ENCODE measurements around the gene OBSCN. TPM values are rescaled to one million over a fixed set of nuclear protein-coding genes. Genes with fewer than 3 reads are reported as not detected.

OBSCN gene, protein sequence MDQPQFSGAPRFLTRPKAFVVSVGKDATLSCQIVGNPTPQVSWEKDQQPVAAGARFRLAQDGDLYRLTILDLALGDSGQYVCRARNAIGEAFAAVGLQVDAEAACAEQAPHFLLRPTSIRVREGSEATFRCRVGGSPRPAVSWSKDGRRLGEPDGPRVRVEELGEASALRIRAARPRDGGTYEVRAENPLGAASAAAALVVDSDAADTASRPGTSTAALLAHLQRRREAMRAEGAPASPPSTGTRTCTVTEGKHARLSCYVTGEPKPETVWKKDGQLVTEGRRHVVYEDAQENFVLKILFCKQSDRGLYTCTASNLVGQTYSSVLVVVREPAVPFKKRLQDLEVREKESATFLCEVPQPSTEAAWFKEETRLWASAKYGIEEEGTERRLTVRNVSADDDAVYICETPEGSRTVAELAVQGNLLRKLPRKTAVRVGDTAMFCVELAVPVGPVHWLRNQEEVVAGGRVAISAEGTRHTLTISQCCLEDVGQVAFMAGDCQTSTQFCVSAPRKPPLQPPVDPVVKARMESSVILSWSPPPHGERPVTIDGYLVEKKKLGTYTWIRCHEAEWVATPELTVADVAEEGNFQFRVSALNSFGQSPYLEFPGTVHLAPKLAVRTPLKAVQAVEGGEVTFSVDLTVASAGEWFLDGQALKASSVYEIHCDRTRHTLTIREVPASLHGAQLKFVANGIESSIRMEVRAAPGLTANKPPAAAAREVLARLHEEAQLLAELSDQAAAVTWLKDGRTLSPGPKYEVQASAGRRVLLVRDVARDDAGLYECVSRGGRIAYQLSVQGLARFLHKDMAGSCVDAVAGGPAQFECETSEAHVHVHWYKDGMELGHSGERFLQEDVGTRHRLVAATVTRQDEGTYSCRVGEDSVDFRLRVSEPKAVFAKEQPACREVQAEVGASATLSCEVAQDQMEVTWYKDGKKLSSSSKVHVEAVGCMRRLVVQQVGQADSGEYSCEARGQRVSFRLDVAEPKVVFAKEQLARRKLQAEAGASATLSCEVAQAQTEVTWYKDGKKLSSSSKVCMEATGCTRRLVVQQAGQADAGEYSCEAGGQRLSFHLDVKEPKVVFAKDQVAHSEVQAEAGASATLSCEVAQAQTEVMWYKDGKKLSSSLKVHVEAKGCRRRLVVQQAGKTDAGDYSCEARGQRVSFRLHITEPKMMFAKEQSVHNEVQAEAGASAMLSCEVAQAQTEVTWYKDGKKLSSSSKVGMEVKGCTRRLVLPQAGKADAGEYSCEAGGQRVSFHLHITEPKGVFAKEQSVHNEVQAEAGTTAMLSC (N-terminal part only)
- 10 to 100 TPM; 14.3 to 14.9 TPM for total RNA-seq

- CTCF ChIA-PET = no interaction called here
- H3K4me1 Mint-ChIP-seq (ENCODE audit: low read depth) = no peaks in the 10 kb centered on the region
- H3K9me3 Mint-ChIP-seq = no peaks in the 10 kb centered on the region
- no peak within 1 kb of the TSS for H3K27ac Mint-ChIP-seq
- intact Hi-C loops (cut with micrococcal nuclease) = no loop called here
- no peaks in the 10 kb centered on the region for H3K36me3 Mint-ChIP-seq
- H3K4me3 Mint-ChIP-seq = no peak within 1 kb of the TSS
- H3K27me3 Mint-ChIP-seq = peaks cover 2% of the 10 kb centered on the region
- no peak for DNase-seq
- POLR2A ChIA-PET = no interaction called here
These were observed at the start of gene OBSCN for GRCh38 chr1:228207851-228208821. OBSCN (plus strand) TSS chr1:228208044; CDS start chr1:228211784, 3,740 bp downstream.

- H3K4me1 Mint-ChIP-seq (ENCODE audit: low read depth) = peaks cover 22% of the 10 kb centered on the region
- H3K36me3 Mint-ChIP-seq = no peaks in the 10 kb centered on the region
- H3K27me3 Mint-ChIP-seq = no peaks in the 10 kb centered on the region
- POLR2A ChIA-PET = no interaction called here
- H3K9me3 Mint-ChIP-seq = no peaks in the 10 kb centered on the region
- intact Hi-C loops (cut with micrococcal nuclease) = no loop called here
- no peak for DNase-seq
- H3K4me3 Mint-ChIP-seq = no peak overlapping the region
- H3K27ac Mint-ChIP-seq = no peak overlapping the region
- CTCF ChIA-PET = interaction anchor here (0.5 kb wide), 1 partner anchor 301 kb away, joined by 4 read pairs; no protein-coding TSS in a partner anchor
These were observed 49.5 kb upstream of the OBSCN start for GRCh38 chr1:228158151-228159007.

- no peak overlapping the region for H3K27ac Mint-ChIP-seq
- peaks cover 23% of the 10 kb centered on the region for H3K4me1 Mint-ChIP-seq (ENCODE audit: low read depth)
- ChIA-PET POLR2A (no interaction called here), CTCF (no interaction called here)
- intact Hi-C loops (cut with micrococcal nuclease) = no loop called here
- no peaks in the 10 kb centered on the region for H3K27me3 Mint-ChIP-seq
- no peak overlapping the region for H3K4me3 Mint-ChIP-seq
- no peaks in the 10 kb centered on the region for H3K36me3 Mint-ChIP-seq
- H3K9me3 Mint-ChIP-seq = no peaks in the 10 kb centered on the region
- DNase-seq = no peak
These were observed 48.7 kb upstream of the OBSCN start for GRCh38 chr1:228159008-228159665.

DNA sequence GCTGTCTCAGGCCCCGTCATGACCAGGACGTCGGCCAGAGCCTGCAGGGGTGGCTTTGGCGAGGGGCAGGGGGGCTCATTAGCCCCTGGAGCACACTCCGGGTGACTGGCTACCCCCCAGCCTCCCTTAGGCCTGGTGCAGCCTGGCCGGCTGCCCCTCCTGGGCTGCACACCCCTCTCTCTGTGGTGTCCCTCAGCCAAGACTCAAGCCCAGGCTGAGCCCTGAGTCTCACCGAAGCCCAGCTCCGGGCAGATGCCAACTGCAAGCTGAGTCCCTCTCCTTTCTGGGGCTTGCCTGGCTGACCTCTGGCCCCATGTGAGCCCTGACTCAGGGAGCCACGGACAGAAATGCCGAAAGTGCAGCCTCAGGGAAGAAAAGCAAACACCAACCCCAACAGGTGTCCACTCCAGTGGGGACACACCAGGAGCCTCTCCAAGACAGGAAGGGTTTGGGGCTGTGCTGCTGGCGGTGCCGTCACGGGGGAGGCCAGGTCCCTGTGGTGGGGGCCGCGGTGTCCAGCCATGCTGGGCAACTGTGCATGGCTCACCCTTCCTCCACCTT lies 47.6 kb upstream of the OBSCN start:
- ChIA-PET CTCF (no interaction called here), POLR2A (no interaction called here)
- H3K27me3 Mint-ChIP-seq = no peaks in the 10 kb centered on the region
- H3K36me3 Mint-ChIP-seq = no peaks in the 10 kb centered on the region
- DNase-seq = no peak
- no peak overlapping the region for H3K27ac Mint-ChIP-seq
- intact Hi-C loops (cut with micrococcal nuclease) = loop anchor here (10.0 kb wide), 2 partner anchors 245 to 425 kb away; partner anchors contain the start of genes JMJD4, SNAP47 and TRIM11
- no peak overlapping the region for H3K4me3 Mint-ChIP-seq
- H3K9me3 Mint-ChIP-seq = no peaks in the 10 kb centered on the region
- peaks cover 22% of the 10 kb centered on the region for H3K4me1 Mint-ChIP-seq (ENCODE audit: low read depth)

- peaks cover 22% of the 10 kb centered on the region for H3K4me1 Mint-ChIP-seq (ENCODE audit: low read depth)
- no peak for DNase-seq
- CTCF ChIA-PET = no interaction called here
- POLR2A ChIA-PET = no interaction called here
- intact Hi-C loops (cut with micrococcal nuclease) = loop anchor here (10.0 kb wide), 2 partner anchors 243 to 427 kb away; partner anchors contain the start of genes JMJD4, SNAP47 and TRIM11
- no peak overlapping the region for H3K27ac Mint-ChIP-seq
- H3K27me3 Mint-ChIP-seq = no peaks in the 10 kb centered on the region
- no peak overlapping the region for H3K4me3 Mint-ChIP-seq
- H3K36me3 Mint-ChIP-seq = no peaks in the 10 kb centered on the region
- no peaks in the 10 kb centered on the region for H3K9me3 Mint-ChIP-seq
These were observed 46.5 kb upstream of the OBSCN start for GRCh38 chr1:228161362-228161761.

GRCh38 chr1:228161866-228162265 lies 46.0 kb upstream of the OBSCN start:
- intact Hi-C loops (cut with micrococcal nuclease) = loop anchor here (10.0 kb wide), 2 partner anchors 243 to 427 kb away; partner anchors contain the start of genes JMJD4, SNAP47 and TRIM11
- no peaks in the 10 kb centered on the region for H3K36me3 Mint-ChIP-seq
- peaks cover 26% of the 10 kb centered on the region for H3K4me1 Mint-ChIP-seq (ENCODE audit: low read depth)
- no peak overlapping the region for H3K27ac Mint-ChIP-seq
- no peaks in the 10 kb centered on the region for H3K9me3 Mint-ChIP-seq
- POLR2A ChIA-PET = no interaction called here
- CTCF ChIA-PET = no interaction called here
- H3K4me3 Mint-ChIP-seq = no peak overlapping the region
- no peak for DNase-seq
- H3K27me3 Mint-ChIP-seq = no peaks in the 10 kb centered on the region

DNA sequence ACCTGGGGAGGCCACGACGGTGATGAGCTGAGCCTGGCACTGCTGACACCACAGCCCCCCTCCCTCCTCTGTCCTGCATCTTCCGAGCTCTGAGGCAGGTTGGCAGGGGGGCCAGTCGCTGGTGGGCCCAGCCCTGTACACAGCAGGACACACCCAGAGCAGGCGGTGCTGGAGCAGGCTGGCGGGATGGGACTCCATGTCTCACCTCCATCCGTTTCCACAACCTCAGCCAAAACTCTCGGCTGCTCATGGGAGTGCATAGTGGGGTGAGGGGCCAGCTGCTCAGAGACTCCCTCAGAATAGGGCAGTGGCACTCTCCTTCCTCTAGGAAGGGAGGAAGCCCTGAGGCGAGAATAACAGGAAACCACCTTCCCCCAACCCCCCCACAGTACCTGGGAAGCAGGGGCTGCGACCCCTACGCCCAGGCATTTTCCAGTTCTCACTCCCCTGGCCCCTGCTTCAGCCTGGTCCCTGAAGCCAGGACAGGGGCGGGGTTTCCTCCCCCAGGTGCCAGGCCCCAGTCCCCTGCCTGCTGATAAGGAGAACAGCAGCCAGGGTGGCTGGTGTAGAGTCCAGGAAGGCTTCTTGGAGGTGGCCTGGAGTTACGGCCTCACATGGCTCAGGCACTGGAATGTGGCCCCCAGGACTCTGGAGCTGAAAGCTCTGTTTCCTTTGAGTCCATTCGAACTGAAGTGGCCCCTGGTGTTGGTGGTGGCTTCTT lies 45.4 kb upstream of the OBSCN start:
- CTCF ChIA-PET = no interaction called here
- Mint-ChIP-seq H3K4me1 (ENCODE audit: low read depth) (peaks cover 25% of the 10 kb centered on the region), H3K27me3 (no peaks in the 10 kb centered on the region), H3K9me3 (no peaks in the 10 kb centered on the region), H3K27ac (no peak overlapping the region), H3K4me3 (no peak overlapping the region), H3K36me3 (no peaks in the 10 kb centered on the region)
- DNase-seq = no peak
- intact Hi-C loops (cut with micrococcal nuclease) = loop anchor here (10.0 kb wide), 2 partner anchors 242 to 428 kb away; partner anchors contain the start of genes JMJD4, SNAP47 and TRIM11
- POLR2A ChIA-PET = no interaction called here

DNA sequence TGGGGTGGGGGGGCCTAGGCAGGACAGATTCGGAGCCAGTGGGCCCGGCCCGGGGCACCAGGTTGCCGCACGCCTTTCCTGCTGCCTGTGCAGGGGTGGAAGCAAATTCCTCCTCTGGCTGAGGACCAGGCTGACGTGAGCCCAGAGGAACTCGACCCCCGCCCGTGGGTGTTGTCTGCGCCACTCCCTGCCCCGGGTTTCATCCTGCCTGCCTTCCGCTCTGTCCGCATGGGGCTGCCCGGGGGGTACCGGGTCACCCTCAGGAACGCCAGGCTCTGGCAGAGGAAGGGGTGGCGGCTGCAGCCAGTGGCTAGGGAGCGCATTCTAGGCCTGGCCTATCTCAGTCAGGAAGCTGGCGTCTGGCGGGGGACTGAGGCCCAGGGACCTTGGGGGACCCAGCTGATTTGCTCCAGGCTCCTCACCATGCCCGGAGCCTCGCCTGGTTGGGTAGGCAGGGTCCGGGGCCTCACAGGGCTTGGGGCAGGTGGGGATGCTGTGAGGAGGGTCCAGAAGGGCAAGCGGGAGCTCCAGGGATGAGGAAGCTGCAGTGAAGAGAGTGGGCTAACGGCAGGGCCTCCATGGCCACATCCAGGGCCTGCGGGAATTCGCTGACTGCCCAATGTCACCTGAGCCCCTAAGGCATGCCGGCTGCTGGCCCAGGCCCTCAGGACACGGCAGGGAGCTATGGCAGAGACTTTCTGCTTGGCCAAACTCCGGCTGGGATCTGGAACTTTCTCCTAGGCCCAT lies 44.7 kb upstream of the OBSCN start:
- intact Hi-C loops (cut with micrococcal nuclease) = loop anchor here (10.0 kb wide), 2 partner anchors 242 to 428 kb away; partner anchors contain the start of genes JMJD4, SNAP47 and TRIM11
- ChIA-PET POLR2A (no interaction called here), CTCF (no interaction called here)
- no peak for DNase-seq
- Mint-ChIP-seq H3K4me1 (ENCODE audit: low read depth) (peaks cover 30% of the 10 kb centered on the region), H3K27ac (no peak overlapping the region), H3K4me3 (no peak overlapping the region), H3K36me3 (no peaks in the 10 kb centered on the region), H3K27me3 (no peaks in the 10 kb centered on the region), H3K9me3 (no peaks in the 10 kb centered on the region)
